Measurements from ENCODE around the gene IRF2BP1.

IRF2BP1 gene

GRCh38 chr19:45866400-45867176, 19.4 kb downstream of the IRF2BP1 start:
- Histone ChIP-seq H3K4me2 (ENCODE audit: low read length) (peak overlapping the region; percentile 19), H3K27ac (ENCODE audit: low read depth, low read length) (no peak overlapping the region), H2BK5ac (ENCODE audit: low read length) (no peak overlapping the region), H3K18ac (ENCODE audit: low read length) (peak overlapping the region; percentile 13), H3K23ac (ENCODE audit: low read length) (no peak overlapping the region), H3K79me1 (ENCODE audit: low read length) (peaks cover 15% of the 10 kb centered on the region), H2BK15ac (replicated peaks; ENCODE audit: low read depth) (no peak overlapping the region), H2AK5ac (ENCODE audit: low read length) (peak overlapping the region; percentile 74), H3K4me3 (ENCODE audit: low read length) (no peak overlapping the region), H3K27me3 (ENCODE audit: insufficient read depth, low read length, poor library complexity) (no peaks in the 10 kb centered on the region), H3K9ac (ENCODE audit: low read length) (peak overlapping the region; percentile 39), H4K5ac (ENCODE audit: low read length) (no peak overlapping the region), H3K79me2 (ENCODE audit: control insufficient read depth, insufficient read depth, low read length) (peaks cover 41% of the 10 kb centered on the region), H2BK120ac (ENCODE audit: low read depth, low read length) (no peak overlapping the region), H3K4ac (ENCODE audit: low read depth, low read length) (no peak overlapping the region), H4K8ac (ENCODE audit: low read depth, low read length) (no peak overlapping the region), H3K56ac (ENCODE audit: low read length) (peak overlapping the region; percentile 76), H3K4me1 (ENCODE audit: control insufficient read depth, low read depth, low read length) (peaks cover 9% of the 10 kb centered on the region), H3K36me3 (ENCODE audit: control insufficient read depth, insufficient read depth, low read length) (no peaks in the 10 kb centered on the region)
- WGBS (ENCODE audit: extremely low coverage, insufficient coverage, low lambda C conversion rate) = no CpG with 5 or more reads among the region's 11 CpGs
- no peak for DNase-seq

- Histone ChIP-seq H3K27ac (ENCODE audit: low read depth, low read length) (no peak overlapping the region), H3K79me1 (ENCODE audit: low read length) (peaks cover 17% of the 10 kb centered on the region), H3K56ac (ENCODE audit: low read length) (peak overlapping the region; percentile 97), H3K4ac (ENCODE audit: low read depth, low read length) (no peak overlapping the region), H2BK120ac (ENCODE audit: low read depth, low read length) (no peak overlapping the region), H3K4me1 (ENCODE audit: control insufficient read depth, low read depth, low read length) (peaks cover 9% of the 10 kb centered on the region), H3K36me3 (ENCODE audit: control insufficient read depth, insufficient read depth, low read length) (no peaks in the 10 kb centered on the region), H3K79me2 (ENCODE audit: control insufficient read depth, insufficient read depth, low read length) (peaks cover 47% of the 10 kb centered on the region), H3K18ac (ENCODE audit: low read length) (no peak overlapping the region), H2BK5ac (ENCODE audit: low read length) (no peak overlapping the region), H2AK5ac (ENCODE audit: low read length) (peak overlapping the region; percentile 89), H3K23ac (ENCODE audit: low read length) (no peak overlapping the region), H3K4me3 (ENCODE audit: low read length) (peak overlapping the region; percentile 85), H4K5ac (ENCODE audit: low read length) (no peak overlapping the region), H4K8ac (ENCODE audit: low read depth, low read length) (no peak overlapping the region), H2BK15ac (replicated peaks; ENCODE audit: low read depth) (no peak overlapping the region), H3K27me3 (ENCODE audit: insufficient read depth, low read length, poor library complexity) (no peaks in the 10 kb centered on the region), H3K9ac (ENCODE audit: low read length) (peak overlapping the region; percentile 92), H3K4me2 (ENCODE audit: low read length) (peak overlapping the region; percentile 47)
- no CpG with 5 or more reads among the region's 9 CpGs for WGBS (ENCODE audit: extremely low coverage, insufficient coverage, low lambda C conversion rate)
- no peak for DNase-seq
Measured at GRCh38 chr19:45865269-45865948, 20.5 kb downstream of the IRF2BP1 start.

GRCh38 chr19:45864629-45865082, 21.3 kb downstream of the IRF2BP1 start:
- no peaks in the 10 kb centered on the region for H3K27me3 ChIP-seq (ENCODE audit: insufficient read depth, low read length, poor library complexity)
- H3K4ac ChIP-seq (ENCODE audit: low read depth, low read length) = peak overlapping the region; percentile 22
- no CpG with 5 or more reads among the region's 12 CpGs for WGBS (ENCODE audit: extremely low coverage, insufficient coverage, low lambda C conversion rate)
- peaks cover 9% of the 10 kb centered on the region for H3K4me1 ChIP-seq (ENCODE audit: control insufficient read depth, low read depth, low read length)
- peak overlapping the region; percentile 47 for H3K4me2 ChIP-seq (ENCODE audit: low read length)
- H3K23ac ChIP-seq (ENCODE audit: low read length) = peak overlapping the region; percentile 83
- peak overlapping the region; percentile 85 for H3K4me3 ChIP-seq (ENCODE audit: low read length)
- peaks cover 18% of the 10 kb centered on the region for H3K79me1 ChIP-seq (ENCODE audit: low read length)
- peaks cover 48% of the 10 kb centered on the region for H3K79me2 ChIP-seq (ENCODE audit: control insufficient read depth, insufficient read depth, low read length)
- peak overlapping the region; percentile 97 for H3K18ac ChIP-seq (ENCODE audit: low read length)
- no peak for DNase-seq
- peak overlapping the region; percentile 97 for H3K56ac ChIP-seq (ENCODE audit: low read length)
- H2BK5ac ChIP-seq (ENCODE audit: low read length) = peak overlapping the region; percentile 64
- H2BK15ac ChIP-seq (replicated peaks; ENCODE audit: low read depth) = no peak overlapping the region
- H4K5ac ChIP-seq (ENCODE audit: low read length) = no peak overlapping the region
- peak overlapping the region; percentile 47 for H3K27ac ChIP-seq (ENCODE audit: low read depth, low read length)
- no peak overlapping the region for H2AK5ac ChIP-seq (ENCODE audit: low read length)
- peak overlapping the region; percentile 15 for H2BK120ac ChIP-seq (ENCODE audit: low read depth, low read length)
- no peaks in the 10 kb centered on the region for H3K36me3 ChIP-seq (ENCODE audit: control insufficient read depth, insufficient read depth, low read length)
- peak overlapping the region; percentile 92 for H3K9ac ChIP-seq (ENCODE audit: low read length)
- H4K8ac ChIP-seq (ENCODE audit: low read depth, low read length) = peak overlapping the region; percentile 42

GRCh38 chr19:45863840-45864628, 21.9 kb downstream of the IRF2BP1 start, which contains the start of gene FOXA3:
FOXA3 (plus strand) TSS chr19:45864326; CDS start chr19:45864457, 131 bp downstream.
- peak; percentile 89 for DNase-seq
- WGBS (ENCODE audit: extremely low coverage, insufficient coverage, low lambda C conversion rate) = no CpG with 5 or more reads among the region's 71 CpGs

DNA sequence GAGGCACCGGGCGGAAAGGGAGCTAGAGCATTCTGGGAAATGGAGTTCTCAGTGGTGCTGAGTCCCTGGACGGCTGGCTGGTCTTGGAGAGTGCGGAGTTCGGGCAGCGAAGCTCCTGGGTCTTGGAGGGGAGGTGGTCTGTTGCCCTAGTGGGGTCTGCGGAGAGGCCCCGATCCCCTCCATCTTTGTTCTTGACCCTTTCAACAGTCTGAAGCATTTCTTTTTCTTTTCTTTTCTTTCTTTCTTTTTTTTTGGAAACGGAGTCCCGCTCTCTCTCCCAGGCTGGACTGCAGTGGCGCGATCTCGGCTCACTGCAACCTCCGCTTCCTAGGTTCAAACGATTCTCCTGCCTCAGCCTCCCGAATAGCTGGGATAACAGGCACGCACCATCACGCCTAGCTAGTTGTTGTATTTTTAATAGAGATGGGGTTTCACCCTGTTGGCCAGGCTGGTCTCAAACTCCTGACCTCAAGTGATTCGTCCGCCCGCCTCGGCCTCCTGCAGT, 22.6 kb downstream of the IRF2BP1 start:
- no peak overlapping the region for H2BK5ac ChIP-seq (ENCODE audit: low read length)
- no peak for DNase-seq
- H3K4me1 ChIP-seq (ENCODE audit: control insufficient read depth, low read depth, low read length) = peaks cover 9% of the 10 kb centered on the region
- H3K4ac ChIP-seq (ENCODE audit: low read depth, low read length) = no peak overlapping the region
- H3K27me3 ChIP-seq (ENCODE audit: insufficient read depth, low read length, poor library complexity) = no peaks in the 10 kb centered on the region
- no peak overlapping the region for H2BK15ac ChIP-seq (replicated peaks; ENCODE audit: low read depth)
- no peak overlapping the region for H4K5ac ChIP-seq (ENCODE audit: low read length)
- no peaks in the 10 kb centered on the region for H3K36me3 ChIP-seq (ENCODE audit: control insufficient read depth, insufficient read depth, low read length)
- no peak overlapping the region for H4K8ac ChIP-seq (ENCODE audit: low read depth, low read length)
- peak overlapping the region; percentile 23 for H3K27ac ChIP-seq (ENCODE audit: low read depth, low read length)
- H2BK120ac ChIP-seq (ENCODE audit: low read depth, low read length) = no peak overlapping the region
- peak overlapping the region; percentile 27 for H3K4me3 ChIP-seq (ENCODE audit: low read length)
- no peak overlapping the region for H3K23ac ChIP-seq (ENCODE audit: low read length)
- H3K79me2 ChIP-seq (ENCODE audit: control insufficient read depth, insufficient read depth, low read length) = peaks cover 46% of the 10 kb centered on the region
- peaks cover 14% of the 10 kb centered on the region for H3K79me1 ChIP-seq (ENCODE audit: low read length)
- H3K4me2 ChIP-seq (ENCODE audit: low read length) = peak overlapping the region; percentile 70
- no CpG with 5 or more reads among the region's 22 CpGs for WGBS (ENCODE audit: extremely low coverage, insufficient coverage, low lambda C conversion rate)
- H3K9ac ChIP-seq (ENCODE audit: low read length) = peak overlapping the region; percentile 60
- no peak overlapping the region for H2AK5ac ChIP-seq (ENCODE audit: low read length)
- peak overlapping the region; percentile 97 for H3K18ac ChIP-seq (ENCODE audit: low read length)
- peak overlapping the region; percentile 73 for H3K56ac ChIP-seq (ENCODE audit: low read length)

More at GRCh38 chr19:45863840-45864628, 21.9 kb downstream of the IRF2BP1 start, which contains the start of gene FOXA3:
- peaks cover 9% of the 10 kb centered on the region for H3K4me1 ChIP-seq (ENCODE audit: control insufficient read depth, low read depth, low read length)
- H3K36me3 ChIP-seq (ENCODE audit: control insufficient read depth, insufficient read depth, low read length) = no peaks in the 10 kb centered on the region
- H3K18ac ChIP-seq (ENCODE audit: low read length) = peak within 1 kb of the TSS; percentile 97
- peak within 1 kb of the TSS; percentile 70 for H3K4me2 ChIP-seq (ENCODE audit: low read length)
- H4K5ac ChIP-seq (ENCODE audit: low read length) = no peak within 1 kb of the TSS
- H3K79me2 ChIP-seq (ENCODE audit: control insufficient read depth, insufficient read depth, low read length) = peaks cover 47% of the 10 kb centered on the region
- peak within 1 kb of the TSS; percentile 92 for H3K9ac ChIP-seq (ENCODE audit: low read length)
- no peaks in the 10 kb centered on the region for H3K27me3 ChIP-seq (ENCODE audit: insufficient read depth, low read length, poor library complexity)
- peak within 1 kb of the TSS; percentile 83 for H3K23ac ChIP-seq (ENCODE audit: low read length)
- peak within 1 kb of the TSS; percentile 85 for H3K4me3 ChIP-seq (ENCODE audit: low read length)
- peaks cover 15% of the 10 kb centered on the region for H3K79me1 ChIP-seq (ENCODE audit: low read length)
- H2AK5ac ChIP-seq (ENCODE audit: low read length) = no peak within 1 kb of the TSS
- peak within 1 kb of the TSS; percentile 59 for H4K8ac ChIP-seq (ENCODE audit: low read depth, low read length)
- peak within 1 kb of the TSS; percentile 15 for H2BK120ac ChIP-seq (ENCODE audit: low read depth, low read length)
- H3K4ac ChIP-seq (ENCODE audit: low read depth, low read length) = peak within 1 kb of the TSS; percentile 37
- peak within 1 kb of the TSS; percentile 47 for H3K27ac ChIP-seq (ENCODE audit: low read depth, low read length)
- peak within 1 kb of the TSS; percentile 64 for H2BK5ac ChIP-seq (ENCODE audit: low read length)
- no peak within 1 kb of the TSS for H2BK15ac ChIP-seq (replicated peaks; ENCODE audit: low read depth)
- H3K56ac ChIP-seq (ENCODE audit: low read length) = peak within 1 kb of the TSS; percentile 97

All from mesendoderm (in vitro differentiated cells).